ENCODE results near the gene EGR4.

EGR4 gene

DNA sequence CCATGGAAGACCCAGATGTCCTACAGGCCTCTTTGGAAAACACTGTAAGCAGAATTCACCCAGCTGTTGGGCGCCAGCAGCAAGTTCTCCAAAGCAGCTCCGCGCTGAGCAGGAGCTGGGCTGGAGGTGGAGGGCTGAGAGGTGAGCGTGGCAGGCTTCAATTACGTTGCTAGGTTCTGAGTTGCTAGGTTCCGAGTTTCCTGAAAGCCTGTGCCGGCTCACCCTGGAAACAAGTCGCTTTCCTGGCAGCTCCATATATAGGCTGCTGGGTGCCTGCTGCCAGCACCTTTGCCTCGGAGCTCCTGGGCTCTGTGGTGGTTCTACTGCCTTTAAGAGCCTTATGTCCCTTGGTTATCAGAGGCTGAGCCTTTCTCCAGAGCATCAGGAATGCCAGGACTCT, 14.4 kb upstream of the EGR4 start:
- Histone ChIP-seq H3K27me3 (ENCODE audit: control insufficient read depth, insufficient read depth, low read length, poor library complexity, severe bottlenecking) (peaks cover 7% of the 10 kb centered on the region), H3K4me1 (ENCODE audit: control insufficient read depth, insufficient read depth, low read length) (no peaks in the 10 kb centered on the region), H3K4me3 (ENCODE audit: insufficient read depth, low read depth, low read length) (no peak overlapping the region), H3K9me3 (ENCODE audit: control insufficient read depth, low read length) (no peaks in the 10 kb centered on the region), H3K36me3 (ENCODE audit: control insufficient read depth, insufficient read depth, low read length) (no peaks in the 10 kb centered on the region), H3K27ac (ENCODE audit: insufficient read depth, low read depth, low read length, poor library complexity, severe bottlenecking) (no peak overlapping the region)
- WGBS, 2 experiments: 86 to 88% methylated on average over 9 of the region's 9 CpGs

DNA sequence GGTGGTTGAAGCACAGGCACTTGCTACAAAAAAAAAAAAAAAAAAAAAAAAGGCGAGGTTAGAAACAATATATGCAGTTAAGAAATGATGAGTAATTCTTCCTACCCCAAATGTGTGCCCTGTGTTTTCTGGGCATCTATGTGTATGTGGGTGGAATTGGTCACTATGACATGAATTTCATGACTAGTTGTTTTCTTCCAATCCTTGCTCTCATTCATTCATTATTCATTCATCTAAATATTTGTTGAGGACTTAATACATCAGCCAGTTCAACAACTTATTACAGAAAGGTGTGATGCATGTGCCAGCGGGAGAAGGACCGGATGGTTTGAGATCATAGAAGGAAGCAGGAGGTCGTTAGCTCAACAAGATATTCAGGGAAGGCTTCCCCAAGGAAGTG, 8.3 kb upstream of the EGR4 start:
- Histone ChIP-seq H3K36me3 (ENCODE audit: control insufficient read depth, insufficient read depth, low read length) (no peaks in the 10 kb centered on the region), H3K9me3 (ENCODE audit: control insufficient read depth, low read length) (no peaks in the 10 kb centered on the region), H3K27ac (ENCODE audit: insufficient read depth, low read depth, low read length, poor library complexity, severe bottlenecking) (no peak overlapping the region), H3K27me3 (ENCODE audit: control insufficient read depth, insufficient read depth, low read length, poor library complexity, severe bottlenecking) (peaks cover 43% of the 10 kb centered on the region), H3K4me3 (ENCODE audit: insufficient read depth, low read depth, low read length) (no peak overlapping the region), H3K4me1 (ENCODE audit: control insufficient read depth, insufficient read depth, low read length) (no peaks in the 10 kb centered on the region)
- 78 to 84% methylated on average over 3 of the region's 4 CpGs for WGBS, 2 experiments

DNA sequence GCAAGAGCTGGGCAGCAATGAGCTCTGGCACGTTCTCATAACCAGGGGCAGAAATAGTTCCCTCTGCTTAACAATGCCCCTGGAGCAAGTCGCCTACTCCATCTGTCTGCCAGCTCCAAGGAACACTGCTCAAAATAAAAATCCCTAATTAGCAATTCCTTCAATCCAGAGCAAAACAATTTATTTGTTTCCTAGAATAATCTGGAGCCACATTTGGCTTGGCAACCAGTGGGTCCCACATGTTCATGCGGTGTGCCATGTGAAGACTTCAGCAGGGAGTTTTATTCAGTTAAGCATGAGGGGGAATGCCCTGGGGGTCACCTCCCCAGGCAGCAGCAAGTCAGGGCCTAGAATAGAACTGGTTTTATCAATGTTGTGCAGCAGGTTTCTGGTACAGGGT, 7.6 kb upstream of the EGR4 start:
- no peak overlapping the region for H3K27ac ChIP-seq (ENCODE audit: insufficient read depth, low read depth, low read length, poor library complexity, severe bottlenecking)
- H3K27me3 ChIP-seq (ENCODE audit: control insufficient read depth, insufficient read depth, low read length, poor library complexity, severe bottlenecking): peaks cover 46% of the 10 kb centered on the region
- no peaks in the 10 kb centered on the region for H3K4me1 ChIP-seq (ENCODE audit: control insufficient read depth, insufficient read depth, low read length)
- H3K9me3 ChIP-seq (ENCODE audit: control insufficient read depth, low read length): no peaks in the 10 kb centered on the region
- H3K36me3 ChIP-seq (ENCODE audit: control insufficient read depth, insufficient read depth, low read length): no peaks in the 10 kb centered on the region
- no peak overlapping the region for H3K4me3 ChIP-seq (ENCODE audit: insufficient read depth, low read depth, low read length)
- 79 to 82% methylated on average over 3 of the region's 3 CpGs for WGBS, 2 experiments

DNA sequence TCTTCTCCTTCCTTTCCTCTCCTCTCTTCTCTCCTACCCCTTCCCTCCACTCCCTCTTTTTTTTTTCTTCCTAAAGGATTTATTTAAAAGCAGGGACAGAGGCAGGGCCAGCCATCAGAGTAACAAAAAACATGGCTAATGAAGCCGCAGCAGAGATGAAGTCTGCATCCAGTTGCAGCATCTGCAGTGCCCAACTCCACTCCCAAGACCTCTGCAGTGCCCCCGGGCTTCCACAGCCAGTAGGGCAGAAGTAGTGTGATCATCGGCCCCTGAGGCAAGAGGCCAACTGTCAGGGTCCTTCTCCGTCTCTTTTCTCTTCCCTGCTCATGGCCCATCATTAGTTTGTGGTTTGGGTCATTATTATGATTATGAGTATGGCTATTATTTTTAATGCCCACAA, 4.2 kb upstream of the EGR4 start:
- Histone ChIP-seq H3K27me3 (ENCODE audit: control insufficient read depth, insufficient read depth, low read length, poor library complexity, severe bottlenecking) (peaks cover 76% of the 10 kb centered on the region), H3K36me3 (ENCODE audit: control insufficient read depth, insufficient read depth, low read length) (no peaks in the 10 kb centered on the region), H3K4me3 (ENCODE audit: insufficient read depth, low read depth, low read length) (no peak overlapping the region), H3K4me1 (ENCODE audit: control insufficient read depth, insufficient read depth, low read length) (peaks cover 4% of the 10 kb centered on the region), H3K27ac (ENCODE audit: insufficient read depth, low read depth, low read length, poor library complexity, severe bottlenecking) (no peak overlapping the region), H3K9me3 (ENCODE audit: control insufficient read depth, low read length) (no peaks in the 10 kb centered on the region)
- WGBS, 2 experiments: 69 to 72% methylated on average over 4 of the region's 4 CpGs

DNA sequence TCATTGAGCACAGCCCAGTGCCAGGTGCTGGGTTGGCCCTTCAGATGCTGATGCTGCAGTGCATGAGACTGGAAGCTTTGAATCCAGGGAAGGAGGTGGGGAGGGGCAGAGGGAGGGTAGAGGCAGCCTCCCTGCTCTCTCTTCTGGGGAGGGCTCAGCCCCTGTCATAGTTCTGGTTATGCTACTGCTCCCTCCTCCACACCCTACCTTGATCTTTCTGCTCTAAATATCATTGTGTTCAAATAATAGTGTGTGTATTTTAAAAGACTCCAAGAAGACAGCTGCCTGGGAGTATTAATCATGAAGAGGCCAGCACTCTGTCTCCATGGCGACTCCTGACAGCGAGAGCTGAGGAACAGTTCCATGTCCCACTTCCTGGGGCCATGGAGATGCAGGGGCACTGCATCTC, 3.8 kb upstream of the EGR4 start:
- Histone ChIP-seq H3K27me3 (ENCODE audit: control insufficient read depth, insufficient read depth, low read length, poor library complexity, severe bottlenecking) (peaks cover 80% of the 10 kb centered on the region), H3K4me1 (ENCODE audit: control insufficient read depth, insufficient read depth, low read length) (peaks cover 8% of the 10 kb centered on the region), H3K27ac (ENCODE audit: insufficient read depth, low read depth, low read length, poor library complexity, severe bottlenecking) (no peak overlapping the region), H3K36me3 (ENCODE audit: control insufficient read depth, insufficient read depth, low read length) (no peaks in the 10 kb centered on the region), H3K9me3 (ENCODE audit: control insufficient read depth, low read length) (no peaks in the 10 kb centered on the region), H3K4me3 (ENCODE audit: insufficient read depth, low read depth, low read length) (no peak overlapping the region)
- 31 to 38% methylated on average over 2 of the region's 2 CpGs for whole genome bisulfite sequencing, 2 experiments

DNA sequence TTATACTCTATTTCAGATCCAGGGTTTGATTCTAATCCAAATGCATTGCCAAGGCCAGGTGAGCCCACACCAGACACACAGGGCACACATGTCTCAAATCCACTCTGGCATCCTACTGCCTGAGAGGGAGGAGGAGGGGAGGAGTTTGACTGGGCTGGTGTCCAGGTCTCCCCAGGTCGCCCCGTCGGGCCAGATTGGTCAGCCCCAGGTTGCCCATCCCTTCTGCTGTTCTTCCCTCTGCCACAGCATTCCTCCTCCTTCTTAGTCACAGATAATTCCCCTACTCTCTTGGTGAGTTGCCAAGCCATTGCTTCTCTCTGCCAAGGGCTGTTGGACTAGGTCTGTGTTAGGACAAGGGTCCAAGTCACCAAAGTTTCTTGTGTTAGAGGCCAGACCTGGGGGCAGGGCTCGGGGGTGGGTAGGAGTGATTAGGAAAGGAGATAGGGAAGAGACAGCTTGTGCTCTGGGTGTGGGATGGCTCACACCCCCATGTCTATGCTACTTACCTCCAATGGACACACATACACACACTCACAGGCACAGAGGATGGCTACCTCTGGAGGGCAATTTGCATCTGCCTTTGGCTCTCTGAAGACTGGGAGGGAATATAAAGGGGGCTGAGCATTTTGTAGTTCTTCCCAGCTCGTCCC, 2.5 kb upstream of the EGR4 start:
- peaks cover 15% of the 10 kb centered on the region for H3K4me1 ChIP-seq (ENCODE audit: control insufficient read depth, insufficient read depth, low read length)
- no peak overlapping the region for H3K27ac ChIP-seq (ENCODE audit: insufficient read depth, low read depth, low read length, poor library complexity, severe bottlenecking)
- WGBS, 2 experiments: 49 to 53% methylated on average over 4 to 5 of the region's 5 CpGs
- no peak overlapping the region for H3K4me3 ChIP-seq (ENCODE audit: insufficient read depth, low read depth, low read length)
- H3K36me3 ChIP-seq (ENCODE audit: control insufficient read depth, insufficient read depth, low read length): no peaks in the 10 kb centered on the region
- no peaks in the 10 kb centered on the region for H3K9me3 ChIP-seq (ENCODE audit: control insufficient read depth, low read length)
- H3K27me3 ChIP-seq (ENCODE audit: control insufficient read depth, insufficient read depth, low read length, poor library complexity, severe bottlenecking): peaks cover 84% of the 10 kb centered on the region

DNA sequence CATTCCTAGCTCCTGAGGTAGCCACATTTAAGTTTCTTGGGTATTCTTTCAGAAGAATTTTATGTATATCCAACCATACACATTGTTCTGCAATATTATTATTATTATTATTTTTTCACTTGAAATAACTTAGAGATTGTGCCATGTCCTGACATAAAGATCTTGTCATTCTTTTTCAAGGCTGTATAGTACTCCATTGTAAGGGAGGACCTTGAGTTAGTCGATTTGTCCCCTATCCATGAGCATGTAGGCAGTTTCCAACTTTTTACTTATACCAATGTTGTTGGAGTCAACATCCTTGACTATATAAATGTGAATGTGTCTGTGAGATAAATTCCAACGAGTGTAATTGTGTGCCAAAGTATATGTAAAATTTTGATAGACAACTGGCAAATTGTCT, 891 bp upstream of the EGR4 start:
- Histone ChIP-seq H3K27ac (ENCODE audit: insufficient read depth, low read depth, low read length, poor library complexity, severe bottlenecking) (no peak overlapping the region), H3K4me1 (ENCODE audit: control insufficient read depth, insufficient read depth, low read length) (peaks cover 15% of the 10 kb centered on the region), H3K9me3 (ENCODE audit: control insufficient read depth, low read length) (no peaks in the 10 kb centered on the region), H3K4me3 (ENCODE audit: insufficient read depth, low read depth, low read length) (no peak overlapping the region), H3K36me3 (ENCODE audit: control insufficient read depth, insufficient read depth, low read length) (no peaks in the 10 kb centered on the region), H3K27me3 (ENCODE audit: control insufficient read depth, insufficient read depth, low read length, poor library complexity, severe bottlenecking) (peaks cover 93% of the 10 kb centered on the region)
- 75 to 87% methylated on average over 1 to 2 of the region's 2 CpGs for WGBS, 2 experiments

DNA sequence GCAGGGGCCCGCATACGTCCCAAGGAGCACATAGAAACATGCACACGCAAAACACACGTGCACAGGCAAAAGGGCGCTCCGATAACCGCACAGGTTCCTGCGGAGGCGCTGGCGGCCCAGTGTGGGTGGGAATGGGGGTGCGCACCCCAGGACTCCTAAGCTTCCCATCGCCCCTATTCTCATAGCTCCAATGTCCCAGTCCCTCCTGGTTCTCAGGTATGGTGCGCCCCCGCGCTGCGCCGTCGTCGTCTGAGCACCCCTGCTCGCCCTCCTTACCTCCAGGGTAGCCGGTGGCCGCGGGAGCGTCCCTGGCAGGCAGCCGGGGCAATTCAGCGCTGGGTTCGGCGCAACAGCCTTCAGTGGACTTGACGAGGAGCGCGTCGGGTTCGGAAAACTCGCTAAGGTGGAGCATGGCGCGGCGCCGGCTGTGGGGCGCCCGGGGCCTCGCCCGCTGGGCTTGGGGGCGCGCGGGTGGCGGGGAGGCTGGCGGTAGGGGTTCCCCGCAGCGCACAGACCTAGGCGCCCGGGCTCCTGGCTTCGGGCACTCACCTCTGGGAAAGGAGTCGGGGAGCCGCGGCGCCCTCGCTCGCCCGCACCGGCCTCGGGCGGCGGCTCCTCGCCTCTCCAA, 328 bp downstream of the EGR4 start:
- peaks cover 99% of the 10 kb centered on the region for H3K27me3 ChIP-seq (ENCODE audit: control insufficient read depth, insufficient read depth, low read length, poor library complexity, severe bottlenecking)
- peaks cover 15% of the 10 kb centered on the region for H3K4me1 ChIP-seq (ENCODE audit: control insufficient read depth, insufficient read depth, low read length)
- no peaks in the 10 kb centered on the region for H3K36me3 ChIP-seq (ENCODE audit: control insufficient read depth, insufficient read depth, low read length)
- no peak overlapping the region for H3K27ac ChIP-seq (ENCODE audit: insufficient read depth, low read depth, low read length, poor library complexity, severe bottlenecking)
- H3K4me3 ChIP-seq (ENCODE audit: insufficient read depth, low read depth, low read length): peak overlapping the region; percentile 45
- WGBS, 2 experiments: 3 to 4% methylated on average over 64 of the region's 64 CpGs
- no peaks in the 10 kb centered on the region for H3K9me3 ChIP-seq (ENCODE audit: control insufficient read depth, low read length)

DNA sequence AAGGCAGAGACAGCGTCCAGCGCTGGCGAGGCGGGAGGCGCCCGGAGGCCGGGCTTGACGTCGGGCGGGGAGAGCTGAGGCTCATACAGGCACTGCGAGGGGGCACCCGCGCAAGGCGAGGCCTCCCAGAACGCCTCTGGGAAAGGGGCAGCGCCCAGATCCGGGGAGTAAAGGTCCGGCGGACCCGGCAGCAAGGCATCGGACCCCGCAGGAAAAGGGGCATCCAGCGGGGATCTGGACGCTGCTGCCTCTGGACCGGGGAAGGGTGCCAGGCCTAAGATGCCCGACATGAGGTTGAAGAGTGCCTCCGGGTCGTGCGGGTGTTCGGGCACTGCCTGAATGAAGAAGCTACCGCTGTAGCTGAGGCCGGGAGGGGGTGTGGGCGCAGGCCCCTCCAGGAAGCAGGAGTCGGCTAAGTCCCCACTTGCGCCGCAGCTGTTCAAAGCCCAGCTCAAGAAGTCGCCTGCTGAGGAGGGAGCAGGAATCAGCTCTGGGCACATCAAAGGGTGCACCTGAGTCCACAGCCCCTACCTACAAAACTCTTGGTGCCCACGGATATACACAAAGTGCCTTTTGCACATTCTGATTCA, 937 bp downstream of the EGR4 start:
- no peak overlapping the region for H3K4me3 ChIP-seq (ENCODE audit: insufficient read depth, low read depth, low read length)
- 7 to 9% methylated on average over 38 of the region's 38 CpGs for WGBS, 2 experiments
- peaks cover 15% of the 10 kb centered on the region for H3K4me1 ChIP-seq (ENCODE audit: control insufficient read depth, insufficient read depth, low read length)
- H3K9me3 ChIP-seq (ENCODE audit: control insufficient read depth, low read length): no peaks in the 10 kb centered on the region
- no peaks in the 10 kb centered on the region for H3K36me3 ChIP-seq (ENCODE audit: control insufficient read depth, insufficient read depth, low read length)
- H3K27me3 ChIP-seq (ENCODE audit: control insufficient read depth, insufficient read depth, low read length, poor library complexity, severe bottlenecking): peaks cover 100% of the 10 kb centered on the region
- no peak overlapping the region for H3K27ac ChIP-seq (ENCODE audit: insufficient read depth, low read depth, low read length, poor library complexity, severe bottlenecking)

DNA sequence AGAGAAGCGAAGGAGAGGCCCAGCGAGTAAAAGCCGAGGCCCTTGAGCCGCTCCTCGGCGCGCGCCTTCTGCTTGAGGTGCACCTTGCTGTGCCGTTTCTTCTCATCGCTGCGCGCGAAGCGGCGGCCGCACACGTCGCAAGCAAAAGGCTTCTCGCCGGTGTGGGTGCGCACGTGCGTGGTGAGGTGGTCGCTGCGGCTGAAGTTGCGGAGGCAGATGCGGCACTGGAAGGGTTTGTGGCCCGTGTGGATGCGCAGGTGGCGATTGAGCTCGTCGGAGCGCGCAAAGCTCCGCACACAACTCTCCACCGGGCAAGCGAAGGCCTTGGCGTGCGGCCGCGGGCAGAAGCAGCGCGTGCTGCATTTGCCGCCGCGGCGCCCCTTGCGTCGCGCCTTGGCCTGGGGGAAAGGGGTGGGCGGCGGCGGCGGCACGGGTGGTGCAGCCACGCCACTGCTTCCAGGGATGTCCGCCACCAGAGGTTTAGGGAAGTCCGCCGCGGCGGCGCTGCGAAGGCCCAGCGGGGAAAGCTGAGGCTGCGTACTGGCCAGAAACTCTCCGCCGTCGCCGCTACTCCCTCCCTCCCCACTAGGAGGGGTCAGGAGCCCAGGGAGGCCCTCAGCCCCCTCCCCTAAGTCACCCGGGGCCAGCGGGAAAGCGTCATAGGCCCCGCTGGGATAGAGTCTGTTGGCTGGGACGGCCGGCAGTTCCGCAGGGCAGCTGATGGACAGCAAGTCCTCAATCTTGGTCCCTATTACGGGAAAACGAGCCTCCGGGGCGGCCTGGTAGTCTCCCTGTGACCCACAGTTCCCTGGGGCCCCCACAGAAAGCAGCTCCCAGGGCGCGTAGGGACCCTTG, 1.7 kb downstream of the EGR4 start:
- Histone ChIP-seq H3K27me3 (ENCODE audit: control insufficient read depth, insufficient read depth, low read length, poor library complexity, severe bottlenecking) (peaks cover 100% of the 10 kb centered on the region), H3K27ac (ENCODE audit: insufficient read depth, low read depth, low read length, poor library complexity, severe bottlenecking) (no peak overlapping the region), H3K4me1 (ENCODE audit: control insufficient read depth, insufficient read depth, low read length) (peaks cover 15% of the 10 kb centered on the region), H3K36me3 (ENCODE audit: control insufficient read depth, insufficient read depth, low read length) (no peaks in the 10 kb centered on the region), H3K4me3 (ENCODE audit: insufficient read depth, low read depth, low read length) (peak overlapping the region; percentile 18), H3K9me3 (ENCODE audit: control insufficient read depth, low read length) (no peaks in the 10 kb centered on the region)
- WGBS, 2 experiments: 1 to 2% methylated on average over 82 of the region's 82 CpGs

Measured in ectodermal cell (in vitro differentiated cells).